Measurements from ENCODE around the gene BBS9. TPM values are rescaled to one million over a fixed set of nuclear protein-coding genes. Genes with fewer than 3 reads are reported as not detected.

The BBS9 gene
- total RNA-seq, 1 donor from 2014 or later, result 16.2 TPM

DNA sequence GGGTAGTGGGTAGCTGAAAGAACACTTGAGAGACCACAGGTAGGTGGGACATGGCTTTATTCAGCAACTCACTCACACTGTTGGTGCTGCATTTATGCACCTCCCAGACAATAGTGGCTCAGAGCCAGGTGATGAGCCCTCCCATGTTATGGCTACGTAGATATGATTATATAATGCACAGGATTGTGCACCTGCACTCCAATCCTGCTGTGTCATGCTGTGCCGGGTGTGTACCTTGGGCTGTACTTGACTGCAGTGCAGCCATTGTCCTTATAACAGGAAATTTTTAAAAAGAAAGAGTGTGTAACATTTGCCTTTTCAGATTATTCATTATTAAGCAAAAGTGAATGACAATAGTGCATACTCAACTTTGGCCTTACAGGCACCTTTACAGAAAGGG lies 409.8 kb downstream of the BBS9 start:
- H3K9me3 Mint-ChIP-seq, result peaks cover 12% of the 10 kb centered on the region
- H3K4me3 Mint-ChIP-seq, result no peak overlapping the region
- no peak for DNase-seq (ENCODE audit: low read depth, low spot score)
- H3K27me3 Mint-ChIP-seq (ENCODE audit: low read depth), result no peaks in the 10 kb centered on the region
- H3K36me3 Mint-ChIP-seq (ENCODE audit: low read depth), result peaks cover 17% of the 10 kb centered on the region
- TF ChIP-seq, protein P1, sequence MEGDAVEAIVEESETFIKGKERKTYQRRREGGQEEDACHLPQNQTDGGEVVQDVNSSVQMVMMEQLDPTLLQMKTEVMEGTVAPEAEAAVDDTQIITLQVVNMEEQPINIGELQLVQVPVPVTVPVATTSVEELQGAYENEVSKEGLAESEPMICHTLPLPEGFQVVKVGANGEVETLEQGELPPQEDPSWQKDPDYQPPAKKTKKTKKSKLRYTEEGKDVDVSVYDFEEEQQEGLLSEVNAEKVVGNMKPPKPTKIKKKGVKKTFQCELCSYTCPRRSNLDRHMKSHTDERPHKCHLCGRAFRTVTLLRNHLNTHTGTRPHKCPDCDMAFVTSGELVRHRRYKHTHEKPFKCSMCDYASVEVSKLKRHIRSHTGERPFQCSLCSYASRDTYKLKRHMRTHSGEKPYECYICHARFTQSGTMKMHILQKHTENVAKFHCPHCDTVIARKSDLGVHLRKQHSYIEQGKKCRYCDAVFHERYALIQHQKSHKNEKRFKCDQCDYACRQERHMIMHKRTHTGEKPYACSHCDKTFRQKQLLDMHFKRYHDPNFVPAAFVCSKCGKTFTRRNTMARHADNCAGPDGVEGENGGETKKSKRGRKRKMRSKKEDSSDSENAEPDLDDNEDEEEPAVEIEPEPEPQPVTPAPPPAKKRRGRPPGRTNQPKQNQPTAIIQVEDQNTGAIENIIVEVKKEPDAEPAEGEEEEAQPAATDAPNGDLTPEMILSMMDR (conservative IDR thresholded peaks at IDR 0.05), result no peak
- no peak overlapping the region for H3K27ac Mint-ChIP-seq (ENCODE audit: unreplicated experiment)
- peaks cover 3% of the 10 kb centered on the region for H3K4me1 Mint-ChIP-seq

GRCh38 chr7:33539659-33540400 lies 410.5 kb downstream of the BBS9 start:
- H3K36me3 Mint-ChIP-seq (ENCODE audit: low read depth), result peaks cover 17% of the 10 kb centered on the region
- peaks cover 12% of the 10 kb centered on the region for H3K9me3 Mint-ChIP-seq
- no peak for DNase-seq (ENCODE audit: low read depth, low spot score)
- TF ChIP-seq, protein P1 (conservative IDR thresholded peaks at IDR 0.05), result no peak
- no peak overlapping the region for H3K27ac Mint-ChIP-seq (ENCODE audit: unreplicated experiment)
- no peak overlapping the region for H3K4me3 Mint-ChIP-seq
- peaks cover 2% of the 10 kb centered on the region for H3K4me1 Mint-ChIP-seq
- H3K27me3 Mint-ChIP-seq (ENCODE audit: low read depth), result no peaks in the 10 kb centered on the region

GRCh38 chr7:33547880-33548279 lies 418.5 kb downstream of the BBS9 start:
- no peak overlapping the region for H3K27ac Mint-ChIP-seq (ENCODE audit: unreplicated experiment)
- no peak overlapping the region for H3K4me3 Mint-ChIP-seq
- H3K9me3 Mint-ChIP-seq, result no peaks in the 10 kb centered on the region
- no peak for DNase-seq (ENCODE audit: low read depth, low spot score)
- TF ChIP-seq, protein P1 (conservative IDR thresholded peaks at IDR 0.05), result no peak
- H3K4me1 Mint-ChIP-seq, result no peaks in the 10 kb centered on the region
- no peaks in the 10 kb centered on the region for H3K36me3 Mint-ChIP-seq (ENCODE audit: low read depth)
- no peaks in the 10 kb centered on the region for H3K27me3 Mint-ChIP-seq (ENCODE audit: low read depth)

GRCh38 chr7:33550363-33550762 lies 421.0 kb downstream of the BBS9 start:
- H3K4me3 Mint-ChIP-seq, result no peak overlapping the region
- H3K9me3 Mint-ChIP-seq, result no peaks in the 10 kb centered on the region
- DNase-seq (ENCODE audit: low read depth, low spot score), result no peak
- H3K4me1 Mint-ChIP-seq, result no peaks in the 10 kb centered on the region
- TF ChIP-seq, protein P1 (conservative IDR thresholded peaks at IDR 0.05), result no peak
- no peaks in the 10 kb centered on the region for H3K27me3 Mint-ChIP-seq (ENCODE audit: low read depth)
- H3K36me3 Mint-ChIP-seq (ENCODE audit: low read depth), result no peaks in the 10 kb centered on the region
- H3K27ac Mint-ChIP-seq (ENCODE audit: unreplicated experiment), result no peak overlapping the region

GRCh38 chr7:33550979-33551378 lies 421.6 kb downstream of the BBS9 start:
- Mint-ChIP-seq H3K9me3 (no peaks in the 10 kb centered on the region), H3K36me3 (ENCODE audit: low read depth) (no peaks in the 10 kb centered on the region), H3K4me3 (no peak overlapping the region), H3K4me1 (no peaks in the 10 kb centered on the region), H3K27ac (ENCODE audit: unreplicated experiment) (no peak overlapping the region), H3K27me3 (ENCODE audit: low read depth) (no peaks in the 10 kb centered on the region)
- DNase-seq (ENCODE audit: low read depth, low spot score), result no peak
- TF ChIP-seq, protein P1 (conservative IDR thresholded peaks at IDR 0.05), result no peak
